ENCODE measurements around the gene CEACAM5.

- TF ChIP-seq EP300 (IDR thresholded peaks at IDR 0.05) (no peak), CTCF (IDR thresholded peaks at IDR 0.05) (no peak)
Measured at GRCh38 chr19:41699968-41700323, 8.5 kb upstream of the CEACAM5 start.

All from esophagus muscularis mucosa (tissue), 3 donors.